Loucy (cell line): ENCODE results near the gene MT1E.

Experiments used
- H2AFZ ChIP-seq: fragments of 200-600 bp; sonication (generic); 2 replicates; pipeline ENCODE4 v1.6.0; 2016; ENCODE audit warnings: antibody characterized with exemption, mild to moderate bottlenecking, low read length, moderate library complexity
- H3F3A ChIP-seq: fragments of 200-600 bp; 2 replicates; pipeline ENCODE4 v1.6.0; 2016; ENCODE audit warnings: antibody characterized with exemption, low read depth, mild to moderate bottlenecking
- H3K27me3 ChIP-seq: fragments of 200-600 bp; sonication (generic); 2 replicates; pipeline ENCODE4 v1.6.1; 2014; ENCODE audit warnings: low read length, mild to moderate bottlenecking; ENCODE audit not compliant: insufficient read depth, poor library complexity, severe bottlenecking
- H3K36me3 ChIP-seq: fragments of 200-600 bp; sonication (generic); 2 replicates; pipeline ENCODE4 v1.6.1; 2016; ENCODE audit warnings: low read length; ENCODE audit not compliant: insufficient read depth
- H3K4me1 ChIP-seq: fragments of 200-600 bp; sonication (generic); 2 replicates; pipeline ENCODE4 v1.5.1; 2014; ENCODE audit warnings: low read length, mild to moderate bottlenecking; ENCODE audit not compliant: insufficient read depth, poor library complexity, severe bottlenecking
- H3K4me2 ChIP-seq: fragments of 200-600 bp; sonication (generic); 2 replicates; pipeline ENCODE4 v1.6.0; 2014; ENCODE audit warnings: antibody characterized with exemption, low read length, low read depth, mild to moderate bottlenecking; ENCODE audit not compliant: poor library complexity, severe bottlenecking
- H3K4me3 ChIP-seq: fragments of 200-600 bp; sonication (generic); 2 replicates; pipeline ENCODE4 v1.5.1; 2014; ENCODE audit warnings: low read length, mild to moderate bottlenecking, mixed read lengths; ENCODE audit not compliant: poor library complexity, severe bottlenecking
- H3K79me2 ChIP-seq: fragments of 200-600 bp; sonication (generic); 2 replicates; pipeline ENCODE4 v1.6.1; 2014; ENCODE audit warnings: low read length; ENCODE audit not compliant: insufficient read depth
- H3K9ac ChIP-seq: fragments of 200-600 bp; sonication (generic); 2 replicates; pipeline ENCODE4 v1.6.0; 2014; ENCODE audit warnings: mild to moderate bottlenecking, low read depth, low read length, moderate library complexity; ENCODE audit not compliant: poor library complexity, severe bottlenecking
- H3K9me2 ChIP-seq: fragments of 200-600 bp; sonication (generic); replicated peaks from 2 replicates; pipeline ENCODE4 v1.6.1; 2016; ENCODE audit warnings: low read depth, low read length, mixed read lengths
- H3K9me3 ChIP-seq: fragments of 200-600 bp; sonication (generic); 2 replicates; pipeline ENCODE4 v1.6.1; 2014; ENCODE audit warnings: mild to moderate bottlenecking, antibody characterized with exemption, low read length, low read depth; ENCODE audit not compliant: insufficient read depth
- H4K20me1 ChIP-seq: fragments of 200-600 bp; sonication (generic); 2 replicates; pipeline ENCODE4 v1.6.0; 2014; ENCODE audit warnings: antibody characterized with exemption, low read length, mild to moderate bottlenecking; ENCODE audit not compliant: insufficient read depth, poor library complexity, severe bottlenecking
- CTCF ChIP-seq: fragments of 200-600 bp; sonication (generic); conservative IDR thresholded peaks from 2 replicates; pipeline ENCODE4 v1.5.1; 2014; ENCODE audit warnings: mild to moderate bottlenecking, antibody characterized with exemption, low read length
- EZH2phosphoT487 ChIP-seq: fragments of 200-600 bp; IDR thresholded peaks from 2 replicates; pipeline ENCODE4 v1.6.1; 2018; ENCODE audit warnings: antibody characterized with exemption, mild to moderate bottlenecking, moderate library complexity, borderline replicate concordance

The MT1E gene

DNA sequence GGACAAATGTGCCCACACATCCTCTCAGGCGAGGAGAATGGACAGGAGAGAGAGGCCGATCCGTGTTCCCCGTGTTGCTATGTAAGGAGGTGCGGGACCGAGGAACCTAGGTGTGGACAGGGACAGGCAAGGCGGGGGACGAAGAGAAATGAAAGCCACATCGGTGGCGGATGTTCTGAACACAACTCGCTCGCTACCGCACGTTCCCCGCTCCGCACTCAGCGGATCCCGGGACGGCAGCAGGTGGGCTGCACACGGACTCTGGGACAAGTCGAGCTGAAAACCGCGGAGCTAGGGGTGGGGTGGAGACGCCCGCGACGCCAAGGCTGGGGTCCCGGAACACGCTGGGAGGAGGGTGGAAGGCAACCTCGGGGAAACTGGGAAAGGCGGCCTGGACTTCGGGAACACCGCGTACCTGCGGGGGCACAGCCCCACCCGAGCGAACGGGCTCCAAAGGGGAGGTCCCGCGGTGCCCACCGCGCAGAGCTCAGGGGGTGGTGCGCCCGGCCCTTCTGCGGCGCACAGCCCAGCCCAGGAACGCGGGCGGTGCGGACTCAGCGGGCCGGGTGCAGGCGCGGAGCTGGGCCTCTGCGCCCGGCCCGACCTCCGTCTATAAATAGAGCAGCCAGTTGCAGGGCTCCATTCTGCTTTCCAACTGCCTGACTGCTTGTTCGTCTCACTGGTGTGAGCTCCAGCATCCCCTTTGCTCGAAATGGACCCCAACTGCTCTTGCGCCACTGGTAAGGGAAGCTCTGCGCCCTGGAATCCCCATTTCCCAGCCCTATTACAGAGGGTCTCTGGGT is at the start of gene MT1E:
Gene MT1E, plus strand, starts transcription at position 642 of the 803 bp plus-strand sequence. Its CDS starts 71 bp downstream, at position 713.
- H3K9ac ChIP-seq = no peak within 1 kb of the TSS

GRCh38 chr16:56576585-56577299 is 48.8 kb upstream of the MT1E start:
- TF ChIP-seq EZH2phosphoT487 (no peak), CTCF (peak; percentile 90)
- H4K20me1 ChIP-seq = no peaks in the 10 kb centered on the region
- H3K4me3 ChIP-seq = no peak overlapping the region
- H3K4me2 ChIP-seq = no peak overlapping the region
- H3K9me2 ChIP-seq = no peaks in the 10 kb centered on the region
- no peaks in the 10 kb centered on the region for H3F3A ChIP-seq
- no peak overlapping the region for H3K9ac ChIP-seq
- H3K79me2 ChIP-seq = no peaks in the 10 kb centered on the region
- no peaks in the 10 kb centered on the region for H3K27me3 ChIP-seq
- no peaks in the 10 kb centered on the region for H3K4me1 ChIP-seq
- peaks cover 3% of the 10 kb centered on the region; the same call in 1 of the 2 replicates for H3K9me3 ChIP-seq
- H2AFZ ChIP-seq = 0 out of 2 replicates have a peak overlapping the region, but pooled peaks have one; percentile 59
- H3K36me3 ChIP-seq = no peaks in the 10 kb centered on the region

More for the DNA sequence above, at the start of gene MT1E:
- no peaks in the 10 kb centered on the region for H3K36me3 ChIP-seq
- no peaks in the 10 kb centered on the region for H3K79me2 ChIP-seq
- H3K4me1 ChIP-seq = no peaks in the 10 kb centered on the region
- H3K9me2 ChIP-seq = no peaks in the 10 kb centered on the region
- H2AFZ ChIP-seq = no peak within 1 kb of the TSS
- no peak within 1 kb of the TSS for H3K4me2 ChIP-seq
- H4K20me1 ChIP-seq = no peaks in the 10 kb centered on the region
- no peaks in the 10 kb centered on the region for H3K9me3 ChIP-seq
- H3K4me3 ChIP-seq = no peak within 1 kb of the TSS
- H3F3A ChIP-seq = no peaks in the 10 kb centered on the region
- TF ChIP-seq CTCF (no peak), EZH2phosphoT487 (no peak)
- H3K27me3 ChIP-seq = no peaks in the 10 kb centered on the region

DNA sequence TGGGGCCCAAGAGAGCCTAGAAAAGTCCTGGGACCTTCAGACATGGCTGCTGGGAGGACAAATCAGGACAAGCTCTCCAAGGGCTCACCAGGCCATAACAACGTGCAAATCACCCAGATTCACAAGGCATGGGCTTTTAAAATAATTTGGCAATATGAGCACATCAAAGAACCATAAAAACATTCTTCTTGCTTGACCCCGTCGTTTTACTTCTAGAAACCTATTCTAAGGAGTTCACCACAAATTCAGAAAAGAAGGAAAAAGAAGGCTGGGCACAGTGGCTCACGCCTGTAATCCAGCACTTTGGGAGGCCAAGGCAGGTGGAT is 48.3 kb upstream of the MT1E start:
- no peaks in the 10 kb centered on the region for H3K27me3 ChIP-seq
- no peaks in the 10 kb centered on the region for H3K79me2 ChIP-seq
- H3K9me3 ChIP-seq = peaks cover 3% of the 10 kb centered on the region; the same call in 1 of the 2 replicates
- no peaks in the 10 kb centered on the region for H3F3A ChIP-seq
- H3K4me1 ChIP-seq = no peaks in the 10 kb centered on the region
- H3K4me2 ChIP-seq = no peak overlapping the region
- no peaks in the 10 kb centered on the region for H3K36me3 ChIP-seq
- H3K4me3 ChIP-seq = no peak overlapping the region
- no peak overlapping the region for H3K9ac ChIP-seq
- H4K20me1 ChIP-seq = no peaks in the 10 kb centered on the region
- 0 out of 2 replicates have a peak overlapping the region, but pooled peaks have one; percentile 59 for H2AFZ ChIP-seq
- H3K9me2 ChIP-seq = no peaks in the 10 kb centered on the region
- TF ChIP-seq EZH2phosphoT487 = no peak
- TF ChIP-seq CTCF = no peak
